H1 (cell line): ENCODE results near the gene TMEM51. TPM values are rescaled to one million over a fixed set of nuclear protein-coding genes. Genes with fewer than 3 reads are reported as not detected.

ENCODE experiments used
- CTCF ChIA-PET: fragments of 300-600 bp; sonication (Branson Sonifier 250); formaldehyde crosslinking; loops from one replicate; lab custom pipeline; 2021; ENCODE audit not compliant: partially characterized antibody; lab: Charles Lee
- POLR2A ChIA-PET: fragments of 300-600 bp; sonication (Branson Sonifier 250); formaldehyde crosslinking; loops from one replicate; lab custom pipeline; 2021; ENCODE audit warnings: inconsistent platforms; ENCODE audit not compliant: partially characterized antibody; lab: Charles Lee
- DNase-seq, 2 experiments: peaks; one replicate each; pipeline versions ENCODE4 v3.0.0 to v3.0.0-alpha.2; 2010 to 2022; ENCODE audit warnings: low spot score in 2 of 2, low read depth in 1 of 2, mixed read lengths in 1 of 2
- FAIRE-seq: peaks from 2 replicates; lab custom pipeline; 2011; peaks lifted over from hg19 to GRCh38; lab: Jason Lieb, UNC
- H2AFZ ChIP-seq: 2 replicates; pipeline ENCODE4 v1.8.1; 2012; ENCODE audit warnings: low read length, inconsistent platforms
- H2AK5ac ChIP-seq: 2 replicates; pipeline ENCODE4 v1.6.1; 2013; ENCODE audit warnings: low read depth, low read length
- H2BK120ac ChIP-seq: replicated peaks from 2 replicates; pipeline ENCODE3; 2013; ENCODE audit warnings: low read depth, low read length, inconsistent platforms
- H2BK12ac ChIP-seq: 2 replicates; pipeline ENCODE4 v1.6.1; 2013; ENCODE audit warnings: low read depth, low read length
- H2BK15ac ChIP-seq: 2 replicates; pipeline ENCODE4 v1.6.1; 2013; ENCODE audit warnings: low read length
- H2BK20ac ChIP-seq: 2 replicates; pipeline ENCODE4 v1.6.1; 2013; ENCODE audit warnings: low read length
- H2BK5ac ChIP-seq: 2 replicates; pipeline ENCODE4 v1.6.1; 2013; ENCODE audit warnings: low read depth, low read length
- H3K14ac ChIP-seq: 2 replicates; pipeline ENCODE4 v1.6.1; 2013; ENCODE audit warnings: inconsistent platforms; ENCODE audit not compliant: insufficient read length
- H3K18ac ChIP-seq: 2 replicates; pipeline ENCODE4 v1.6.1; 2013; ENCODE audit warnings: low read length; ENCODE audit errors: extremely low read depth
- H3K23ac ChIP-seq: 2 replicates; pipeline ENCODE4 v1.6.1; 2013; ENCODE audit warnings: inconsistent platforms; ENCODE audit not compliant: insufficient read length
- H3K23me2 ChIP-seq: 2 replicates; pipeline ENCODE4 v1.6.1; 2013; ENCODE audit warnings: low read depth, low read length
- H3K27ac ChIP-seq: 2 replicates; pipeline ENCODE4 v1.6.1; 2011; ENCODE audit warnings: low read depth, low read length, inconsistent platforms
- H3K27me3 ChIP-seq, 4 experiments: replicated peaks in 1 of 4; 1 replicate in 1 of 4; 2 replicates in 3 of 4; pipeline versions ENCODE4 v1.6.1 to v1.8.1; 2011 to 2013; ENCODE audit warnings: low read length in 3 of 4, mild to moderate bottlenecking in 3 of 4, inconsistent platforms in 2 of 4, mixed read lengths in 2 of 4, moderate library complexity in 1 of 4; ENCODE audit not compliant: control insufficient read depth in 3 of 4, insufficient read depth in 3 of 4; ENCODE audit errors: extremely low read depth in 1 of 4
- H3K36me3 ChIP-seq, 4 experiments: 2 replicates each; pipeline versions ENCODE4 v1.6.1 to v1.8.1; 2011 to 2013; ENCODE audit warnings: mild to moderate bottlenecking in 4 of 4, low read length in 3 of 4, moderate library complexity in 2 of 4, control low read depth in 1 of 4, inconsistent platforms in 1 of 4; ENCODE audit not compliant: insufficient read depth in 4 of 4, control insufficient read depth in 2 of 4
- H3K4ac ChIP-seq: replicated peaks from 2 replicates; pipeline ENCODE3; 2013; ENCODE audit warnings: low read length, low read depth, mixed read lengths, inconsistent platforms; ENCODE audit not compliant: insufficient read length
- H3K4me1 ChIP-seq, 4 experiments: replicated peaks in 1 of 4; 1 replicate in 1 of 4; 2 replicates in 3 of 4; pipeline versions ENCODE4 v1.6.1 to v1.8.1; 2011 to 2013; ENCODE audit warnings: low read length in 3 of 4, inconsistent platforms in 2 of 4, mixed read lengths in 1 of 4; ENCODE audit not compliant: insufficient read depth in 4 of 4, control insufficient read depth in 3 of 4
- H3K4me2 ChIP-seq, 2 experiments: 2 replicates each; pipeline versions ENCODE4 v1.6.1 to v1.8.1; 2011 to 2013; ENCODE audit warnings: low read depth in 2 of 2, low read length in 2 of 2, control low read depth in 1 of 2, inconsistent platforms in 1 of 2, mild to moderate bottlenecking in 1 of 2; ENCODE audit not compliant: insufficient read depth in 1 of 2
- H3K4me3 ChIP-seq, 4 experiments: fragments of 200-600, 300-600 bp in 1 of 4; sonication (generic), shearing (Covaris generic), sonication (Bioruptor Twin) in 1 of 4; 2 replicates each; pipeline versions ENCODE4 v1.5.1 to v1.8.1; 2011 to 2016; ENCODE audit warnings: low read length in 4 of 4, low read depth in 3 of 4, control low read depth in 2 of 4, inconsistent platforms in 2 of 4, mild to moderate bottlenecking in 2 of 4, mixed read lengths in 1 of 4, moderate library complexity in 1 of 4; ENCODE audit not compliant: insufficient read depth in 2 of 4; ENCODE audit errors: extremely low read depth in 1 of 4
- H3K56ac ChIP-seq: replicated peaks from 2 replicates; pipeline ENCODE3; 2013; ENCODE audit warnings: low read depth, mild to moderate bottlenecking, mixed read lengths, low read length, inconsistent platforms; ENCODE audit not compliant: insufficient read length
- H3K79me1 ChIP-seq: 2 replicates; pipeline ENCODE4 v1.6.1; 2013; ENCODE audit warnings: low read depth, low read length, control low read depth
- H3K79me2 ChIP-seq, 2 experiments: 2 replicates each; pipeline versions ENCODE4 v1.6.1 to v1.8.1; 2012 to 2013; ENCODE audit warnings: low read length in 2 of 2, mild to moderate bottlenecking in 2 of 2, inconsistent platforms in 1 of 2; ENCODE audit not compliant: insufficient read depth in 2 of 2, control insufficient read depth in 1 of 2
- H3K9ac ChIP-seq, 4 experiments: replicated peaks in 1 of 4; 1 replicate in 1 of 4; 2 replicates in 3 of 4; pipeline versions ENCODE4 v1.6.1 to v1.8.1; 2011 to 2013; ENCODE audit warnings: low read depth in 3 of 4, low read length in 3 of 4, control low read depth in 2 of 4, mild to moderate bottlenecking in 2 of 4, moderate library complexity in 2 of 4, inconsistent platforms in 1 of 4; ENCODE audit errors: extremely low read depth in 1 of 4
- H3K9me3 ChIP-seq, 2 experiments: 2 replicates each; pipeline versions ENCODE4 v1.6.1 to v1.8.1; 2012 to 2013; ENCODE audit warnings: mild to moderate bottlenecking in 2 of 2, moderate library complexity in 2 of 2, control low read depth in 1 of 2, inconsistent platforms in 1 of 2, low read depth in 1 of 2, low read length in 1 of 2, mixed read lengths in 1 of 2; ENCODE audit not compliant: insufficient read depth in 2 of 2
- H4K20me1 ChIP-seq, 2 experiments: replicated peaks in 1 of 2; 2 replicates each; pipeline versions ENCODE3 to v1.8.1; 2011 to 2013; ENCODE audit warnings: inconsistent platforms in 2 of 2, low read length in 2 of 2, mild to moderate bottlenecking in 1 of 2; ENCODE audit not compliant: insufficient read depth in 2 of 2, control insufficient read depth in 1 of 2
- H4K5ac ChIP-seq: 2 replicates; pipeline ENCODE4 v1.6.1; 2013; ENCODE audit warnings: low read length, low read depth, mixed read lengths, inconsistent platforms; ENCODE audit not compliant: insufficient read length
- H4K8ac ChIP-seq: 2 replicates; pipeline ENCODE4 v1.8.0; 2013; ENCODE audit warnings: mild to moderate bottlenecking, moderate library complexity, low read length, inconsistent platforms; ENCODE audit not compliant: insufficient read depth; ENCODE audit errors: extremely low read depth
- H4K91ac ChIP-seq: replicated peaks from 2 replicates; pipeline ENCODE3; 2013; ENCODE audit warnings: low read length, mixed read lengths, inconsistent platforms; ENCODE audit not compliant: insufficient read length
- CREB1 ChIP-seq: IDR thresholded peaks from 2 replicates; pipeline ENCODE4 v1.6.1; 2012; ENCODE audit warnings: inconsistent platforms
- POLR2A ChIP-seq, 2 experiments: IDR thresholded peaks; 1 replicate in 1 of 2; 2 replicates in 1 of 2; pipeline ENCODE4 v1.6.1; 2011; ENCODE audit warnings: low read depth in 2 of 2, low read length in 2 of 2, mild to moderate bottlenecking in 2 of 2; ENCODE audit errors: control extremely low read depth in 1 of 2
- RXRA ChIP-seq: IDR thresholded peaks from 2 replicates; pipeline ENCODE4 v1.6.1; 2011; ENCODE audit warnings: low read depth, mild to moderate bottlenecking, low read length, moderate library complexity; ENCODE audit not compliant: insufficient read depth
- SIRT6 ChIP-seq: IDR thresholded peaks from one replicate; pipeline ENCODE4 v1.7.1; 2012; ENCODE audit warnings: low read length, inconsistent platforms
- SIX5 ChIP-seq: IDR thresholded peaks from 2 replicates; pipeline ENCODE4 v1.6.1; 2011; ENCODE audit warnings: mild to moderate bottlenecking, low read depth, low read length
- SP2 ChIP-seq: IDR thresholded peaks from 2 replicates; pipeline ENCODE4 v1.6.1; 2012; ENCODE audit warnings: mild to moderate bottlenecking, low read length, inconsistent platforms
- ZNF274 ChIP-seq: IDR thresholded peaks from 2 replicates; pipeline ENCODE4 v1.7.0; 2012; ENCODE audit warnings: low read length, borderline replicate concordance; ENCODE audit errors: extremely low read depth
- WGBS, 2 experiments: shearing (Covaris generic) in 1 of 2; methylation state at CpG; one replicate each; pipeline versions ENCODE4 v1.1.6 to v1.1.7; 2013 to 2015; ENCODE audit warnings: low lambda C conversion rate in 2 of 2, mixed read lengths in 2 of 2, inconsistent platforms in 1 of 2, low coverage in 1 of 2, missing lambda C conversion rate in 1 of 2; ENCODE audit not compliant: insufficient replicate concordance in 2 of 2, insufficient coverage in 1 of 2, insufficient read length in 1 of 2; ENCODE audit errors: extremely low coverage in 1 of 2, missing lambda C conversion rate in 1 of 2; 5-methylcytosine and 5-hydroxymethylcytosine counted together
- polyA plus RNA-seq, 7 experiments: library from polyadenylated mRNA; depleted of rRNA in 3 of 7; stranded (reverse) in 5 of 7; unstranded in 2 of 7; fragments of >200 nt in 5 of 7; fragments of 200-250 nt in 2 of 7; gene quantifications; 1 replicate in 5 of 7; 2 replicates in 1 of 7; 4 replicates in 1 of 7; pipeline versions ENCODE4 v1.2.1 to v1.2.3, GENCODE V29; 2011 to 2013; ENCODE audit warnings: missing spikeins in 2 of 7, mixed read lengths in 2 of 7
- total RNA-seq: library from RNA; stranded (reverse); fragmentation: NEBNext Ultra II Directional; extraction: Animal tissue kit (Norgen Biotek cat#: 25700); gene quantifications from 2 replicates; pipeline ENCODE4 v1.2.1, GENCODE V29; 2021

The TMEM51 gene
- total and polyA plus RNA-seq, 2 of the 8 experiments (the other 6 are each of a cell fraction or from before 2014, with no cell fraction given) = 9.9 to 10.7 TPM

- Histone ChIP-seq H3K23me2 (no peaks in the 10 kb centered on the region), H3K23ac (no peak overlapping the region), H3K56ac (no peak overlapping the region), H3K4ac (no peak overlapping the region), H2BK120ac (no peak overlapping the region), H2BK20ac (no peak overlapping the region), H3K4me2 (no peak overlapping the region), H3K9me3 (peaks cover 0 to 3% of the 10 kb centered on the region in 2 experiments; a peak in 1 of 4 replicates), H3K14ac (no peak overlapping the region), H2BK5ac (no peak overlapping the region), H4K5ac (no peak overlapping the region), H4K20me1 (no peaks in the 10 kb centered on the region), H3K4me1 (peaks cover 0 to 2% (median 0%) of the 10 kb centered on the region in 4 experiments; a peak in 2 of 7 replicates), H2AFZ (no peak overlapping the region), H3K9ac (no peak overlapping the region), H4K91ac (no peak overlapping the region), H3K27me3 (no peaks in the 10 kb centered on the region; a peak in 1 of 7 replicates), H3K27ac (no peak overlapping the region), H3K18ac (no peak overlapping the region), H3K79me2 (no peaks in the 10 kb centered on the region), H2AK5ac (no peak overlapping the region), H2BK12ac (no peak overlapping the region), H3K79me1 (no peaks in the 10 kb centered on the region), H4K8ac (no peak overlapping the region), H2BK15ac (no peak overlapping the region), H3K36me3 (no peaks in the 10 kb centered on the region), H3K4me3 (no peak overlapping the region)
- DNase-seq (no peak), FAIRE-seq (no peak)
- 89% methylated on average over 4 of the region's 4 CpGs; no CpG with 5 or more reads in 1 of the 2 experiments for whole genome bisulfite sequencing, 2 experiments
- ChIA-PET CTCF (interaction anchor here (0.6 to 4.3 kb wide), 10 partner anchors 8 to 190 kb away, joined by 3 to 49 read pairs (median 7); no protein-coding TSS in a partner anchor), POLR2A (no interaction called here)
- TF ChIP-seq RXRA (no peak), POLR2A (IDR thresholded peaks at IDR 0.05; ENCODE audit: control extremely low read depth in 1 of 2, low read depth in 2 of 2, low read length in 2 of 2) (no peak), SIX5 (no peak), SIRT6 (no peak), SP2 (no peak), CREB1 (no peak), ZNF274 (no peak)
Observed at GRCh38 chr1:15129944-15130343, 23.6 kb upstream of the TMEM51 start.
